K562 (cell line): ENCODE measurements around the gene ROM1. TPM values are rescaled to one million over a fixed set of nuclear protein-coding genes. Genes with fewer than 3 reads are reported as not detected.

ENCODE experiments used
- BRCA1 ChIP-seq, 2 experiments: fragments of 450-650 bp in 1 of 2; sonication (generic) in 1 of 2; formaldehyde crosslinking in 1 of 2; IDR thresholded peaks; 2 replicates each; pipeline versions ENCODE4 v1.5.0 to v1.6.1; 2017 to 2020; ENCODE audit warnings: mild to moderate bottlenecking in 1 of 2, missing genetic modification reagents in 1 of 2
- CBX1 ChIP-seq: sonication (generic); IDR thresholded peaks from 2 replicates; pipeline ENCODE4 v1.6.1; 2016; ENCODE audit warnings: antibody characterized with exemption, low read depth, mild to moderate bottlenecking
- CREBBP ChIP-seq: IDR thresholded peaks from one replicate; pipeline ENCODE4 v1.6.1; 2012; ENCODE audit warnings: low read depth, mild to moderate bottlenecking, control low read depth, inconsistent platforms, low read length
- MCM3 ChIP-seq: fragments of 450-650 bp; IDR thresholded peaks from 2 replicates; pipeline ENCODE4 v1.6.1; 2016
- MYBL2 ChIP-seq, 2 experiments: fragments of 450-650 bp in 1 of 2; sonication (generic) in 1 of 2; formaldehyde crosslinking in 1 of 2; IDR thresholded peaks; 2 replicates each; pipeline versions ENCODE4 v1.6.1 to v1.8.1; 2017 to 2022; ENCODE audit warnings: borderline replicate concordance in 1 of 2, inconsistent platforms in 1 of 2, low read depth in 1 of 2, mild to moderate bottlenecking in 1 of 2, missing genetic modification reagents in 1 of 2, moderate library complexity in 1 of 2
- NKRF ChIP-seq: fragments of 450-650 bp; IDR thresholded peaks from 2 replicates; pipeline ENCODE4 v1.6.1; 2016; ENCODE audit warnings: borderline replicate concordance
- RNF219 ChIP-seq: fragments of 250-450 bp; sonication (Bioruptor Pico); IDR thresholded peaks from 2 replicates; pipeline ENCODE4 v1.5.0; 2022; ENCODE audit warnings: mild to moderate bottlenecking
- SREBF2 ChIP-seq: sonication (generic); formaldehyde crosslinking; IDR thresholded peaks from 2 replicates; pipeline ENCODE4 v1.4.0; 2020; ENCODE audit warnings: mild to moderate bottlenecking, missing genetic modification reagents
- THAP7 ChIP-seq: fragments of 250-450 bp; sonication (Bioruptor Pico); IDR thresholded peaks from 2 replicates; pipeline ENCODE4 v1.5.0; 2021
- YBX1 ChIP-seq: fragments of 450-650 bp; IDR thresholded peaks from 2 replicates; pipeline ENCODE4 v1.7.1; 2016; ENCODE audit warnings: mild to moderate bottlenecking
- ZNF134 ChIP-seq: fragments of 250-450 bp; sonication (Bioruptor Pico); conservative IDR thresholded peaks from 2 replicates; pipeline ENCODE4 v1.4.0; 2020
- ZNF146 ChIP-seq: IDR thresholded peaks from one replicate; pipeline ENCODE4 v1.6.1; 2018; ENCODE audit warnings: missing compliant biosample characterization; ENCODE audit not compliant: unreplicated experiment
- ZNF707 ChIP-seq: fragments of 250-450 bp; sonication (Bioruptor Pico); conservative IDR thresholded peaks from 2 replicates; pipeline ENCODE4 v1.8.0; 2022; ENCODE audit warnings: inconsistent platforms, mild to moderate bottlenecking, moderate library complexity
- polyA plus RNA-seq, 8 experiments: library from polyadenylated mRNA; depleted of rRNA in 4 of 8; stranded (reverse) in 5 of 8; unstranded in 3 of 8; fragments of >200 nt; fragmentation: Nextera tagmentation in 2 of 8; fragmentation: Illumina TruSeq in 1 of 8; extraction: Ambion mirVana in 2 of 8; extraction: Trizol in 1 of 8; gene quantifications; 2 replicates each; pipeline versions ENCODE4 v1.2.1 to v1.2.3, GENCODE V29; 2011 to 2014; ENCODE audit warnings: inconsistent platforms in 1 of 8, missing spikeins in 1 of 8
- total RNA-seq, 7 experiments: library from RNA; depleted of rRNA in 6 of 7; stranded (reverse); fragments of >200 nt in 6 of 7; fragmentation: Illumina TruSeq in 2 of 7; extraction: Trizol in 2 of 7; gene quantifications; 2 replicates each; pipeline versions ENCODE4 v1.2.1 to v1.2.3, GENCODE V29; 2011 to 2021; ENCODE audit warnings: low replicate concordance in 1 of 7
- TF ChIP-seq, protein P1 (sequence below): sonication (generic); formaldehyde crosslinking; IDR thresholded peaks from 2 replicates; pipeline ENCODE4 v1.8.0; 2022; ENCODE audit warnings: missing genetic modification reagents, mild to moderate bottlenecking, borderline replicate concordance
- TF ChIP-seq, protein P2 (sequence below): sonication (generic); formaldehyde crosslinking; IDR thresholded peaks from 2 replicates; pipeline ENCODE4 v1.8.1; 2023; ENCODE audit warnings: mild to moderate bottlenecking, missing genetic modification reagents
- TF ChIP-seq, protein P3 (sequence below): sonication (generic); formaldehyde crosslinking; IDR thresholded peaks from 2 replicates; pipeline ENCODE4 v1.9.0; 2022; ENCODE audit warnings: mild to moderate bottlenecking, missing genetic modification reagents

Gene ROM1
- total and polyA plus RNA-seq, 9 of the 15 experiments (the other 6 are each of a cell fraction or from before 2014, with no cell fraction given), result 0.75 to 4.0 (median 2.6) TPM

DNA sequence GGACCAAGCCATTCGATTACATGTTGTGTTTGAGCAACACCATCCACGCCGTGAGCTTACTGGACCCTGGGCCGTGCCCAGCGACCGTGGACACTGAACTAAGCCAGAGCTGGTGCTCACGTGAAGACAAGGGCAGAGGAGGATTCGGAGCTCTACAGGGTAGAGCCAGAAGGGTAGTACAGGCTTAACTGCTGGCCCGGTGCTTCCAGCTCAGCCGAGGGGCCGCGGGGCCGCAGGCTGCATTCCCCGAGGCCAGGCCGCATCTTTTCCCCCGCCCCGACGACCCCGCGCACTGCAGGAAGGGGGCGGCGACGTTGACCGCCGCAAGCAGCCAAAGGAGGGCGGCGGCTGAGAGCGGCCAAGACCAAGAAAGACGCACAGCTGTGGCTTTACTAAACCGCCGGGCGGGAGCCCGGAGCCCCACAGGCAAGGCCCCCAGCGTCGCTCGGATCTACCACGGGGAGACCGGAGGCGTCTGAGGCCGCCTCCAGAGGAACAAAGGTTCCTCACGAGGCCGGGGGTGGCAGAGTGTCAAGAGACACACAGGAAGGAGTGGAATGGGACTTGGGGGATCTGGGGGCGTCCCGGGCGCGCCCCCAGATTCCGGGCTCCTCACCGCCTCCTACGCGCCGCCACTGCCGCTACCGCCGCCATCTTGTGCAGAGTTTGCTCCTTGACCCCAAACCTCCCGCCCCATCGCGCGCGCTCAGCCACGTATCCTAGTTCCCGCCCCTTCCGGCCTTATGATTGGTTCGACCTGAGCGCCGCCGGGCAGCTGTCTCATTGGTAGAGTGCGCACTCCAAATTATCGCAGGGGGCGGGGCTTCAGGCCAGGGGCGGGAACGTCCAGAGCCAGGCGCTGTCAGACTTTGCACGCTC lies 33.1 kb downstream of the ROM1 start, which contains the start of gene GANAB (continued):
- TF ChIP-seq, protein P1, sequence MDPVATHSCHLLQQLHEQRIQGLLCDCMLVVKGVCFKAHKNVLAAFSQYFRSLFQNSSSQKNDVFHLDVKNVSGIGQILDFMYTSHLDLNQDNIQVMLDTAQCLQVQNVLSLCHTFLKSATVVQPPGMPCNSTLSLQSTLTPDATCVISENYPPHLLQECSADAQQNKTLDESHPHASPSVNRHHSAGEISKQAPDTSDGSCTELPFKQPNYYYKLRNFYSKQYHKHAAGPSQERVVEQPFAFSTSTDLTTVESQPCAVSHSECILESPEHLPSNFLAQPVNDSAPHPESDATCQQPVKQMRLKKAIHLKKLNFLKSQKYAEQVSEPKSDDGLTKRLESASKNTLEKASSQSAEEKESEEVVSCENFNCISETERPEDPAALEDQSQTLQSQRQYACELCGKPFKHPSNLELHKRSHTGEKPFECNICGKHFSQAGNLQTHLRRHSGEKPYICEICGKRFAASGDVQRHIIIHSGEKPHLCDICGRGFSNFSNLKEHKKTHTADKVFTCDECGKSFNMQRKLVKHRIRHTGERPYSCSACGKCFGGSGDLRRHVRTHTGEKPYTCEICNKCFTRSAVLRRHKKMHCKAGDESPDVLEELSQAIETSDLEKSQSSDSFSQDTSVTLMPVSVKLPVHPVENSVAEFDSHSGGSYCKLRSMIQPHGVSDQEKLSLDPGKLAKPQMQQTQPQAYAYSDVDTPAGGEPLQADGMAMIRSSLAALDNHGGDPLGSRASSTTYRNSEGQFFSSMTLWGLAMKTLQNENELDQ, result no peak
- TF ChIP-seq YBX1 (no peak), NKRF (peak; percentile 58; the same call in 1 of the 2 replicates), ZNF146 (CRISPR knock-in tag) (no peak), CBX1 (0 out of 2 replicates have a peak, but pooled peaks have one; percentile 26), THAP7 (no peak), SREBF2 (CRISPR knock-in tag) (no peak), MCM3 (no peak), BRCA1 (IDR thresholded peaks at IDR 0.05) (no peak), BRCA1 (CRISPR knock-in tag; IDR thresholded peaks at IDR 0.05) (no peak), MYBL2 (IDR thresholded peaks at IDR 0.05; ENCODE audit: low read depth) (no peak), MYBL2 (CRISPR knock-in tag; IDR thresholded peaks at IDR 0.05; ENCODE audit: borderline replicate concordance) (no peak), ZNF707 (CRISPR knock-in tag) (no peak), RNF219 (CRISPR knock-in tag) (no peak), ZNF134 (no peak), CREBBP (no peak)
- TF ChIP-seq, protein P2, sequence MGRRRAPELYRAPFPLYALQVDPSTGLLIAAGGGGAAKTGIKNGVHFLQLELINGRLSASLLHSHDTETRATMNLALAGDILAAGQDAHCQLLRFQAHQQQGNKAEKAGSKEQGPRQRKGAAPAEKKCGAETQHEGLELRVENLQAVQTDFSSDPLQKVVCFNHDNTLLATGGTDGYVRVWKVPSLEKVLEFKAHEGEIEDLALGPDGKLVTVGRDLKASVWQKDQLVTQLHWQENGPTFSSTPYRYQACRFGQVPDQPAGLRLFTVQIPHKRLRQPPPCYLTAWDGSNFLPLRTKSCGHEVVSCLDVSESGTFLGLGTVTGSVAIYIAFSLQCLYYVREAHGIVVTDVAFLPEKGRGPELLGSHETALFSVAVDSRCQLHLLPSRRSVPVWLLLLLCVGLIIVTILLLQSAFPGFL (CRISPR knock-in tag), result no peak
- TF ChIP-seq, protein P3, sequence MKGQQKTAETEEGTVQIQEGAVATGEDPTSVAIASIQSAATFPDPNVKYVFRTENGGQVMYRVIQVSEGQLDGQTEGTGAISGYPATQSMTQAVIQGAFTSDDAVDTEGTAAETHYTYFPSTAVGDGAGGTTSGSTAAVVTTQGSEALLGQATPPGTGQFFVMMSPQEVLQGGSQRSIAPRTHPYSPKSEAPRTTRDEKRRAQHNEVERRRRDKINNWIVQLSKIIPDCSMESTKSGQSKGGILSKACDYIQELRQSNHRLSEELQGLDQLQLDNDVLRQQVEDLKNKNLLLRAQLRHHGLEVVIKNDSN (CRISPR knock-in tag), result peak; percentile 15; the same call in 1 of the 2 replicates
